WTC11 (cell line): ENCODE data around the gene SBF2. TPM values are rescaled to one million over a fixed set of nuclear protein-coding genes. Genes with fewer than 3 reads are reported as not detected.
"Not testable (repeated sequence)": the region's sequence is repeated elsewhere in the genome, so short reads cannot be mapped to it uniquely, and the experiment has no call there.

ENCODE experiments used
- ATAC-seq: fragments of 200-7000 bp; cut with Tn5 transposase; 2 replicates; pipeline ENCODE4 v1.10.0; 2021; ENCODE audit warnings: mild to moderate bottlenecking, moderate library complexity
- CTCF ChIA-PET: fragments of 300-600 bp; sonication (Branson Sonifier 250); formaldehyde crosslinking; loops from one replicate; lab custom pipeline; 2021; ENCODE audit warnings: antibody characterized with exemption; lab: Charles Lee
- POLR2A ChIA-PET: fragments of 350-600 bp; sonication (Branson Sonifier 250); formaldehyde crosslinking; loops from one replicate; lab custom pipeline; 2021; ENCODE audit warnings: antibody characterized with exemption; lab: Charles Lee
- DNase-seq: peaks from one replicate; pipeline ENCODE4 v3.0.0; 2021; ENCODE audit warnings: low spot score
- H3K27ac Mint-ChIP-seq: 2 replicates; pipeline ENCODE4 v1.8.0; 2021; ENCODE audit warnings: mixed read lengths
- H3K27me3 Mint-ChIP-seq: 2 replicates; pipeline ENCODE4 v1.8.0; 2021; ENCODE audit warnings: low read depth, mild to moderate bottlenecking, moderate library complexity, mixed read lengths
- H3K36me3 Mint-ChIP-seq: 2 replicates; pipeline ENCODE4 v1.8.0; 2021; ENCODE audit warnings: mixed read lengths
- H3K4me1 Mint-ChIP-seq: 2 replicates; pipeline ENCODE4 v1.8.0; 2022; ENCODE audit warnings: mixed read lengths
- H3K4me3 Mint-ChIP-seq: 2 replicates; pipeline ENCODE4 v1.8.0; 2021; ENCODE audit warnings: mild to moderate bottlenecking, moderate library complexity, mixed read lengths
- H3K9me3 Mint-ChIP-seq: 2 replicates; pipeline ENCODE4 v1.8.0; 2021; ENCODE audit warnings: mixed read lengths
- ARID4B ChIP-seq: sonication (generic); formaldehyde crosslinking; IDR thresholded peaks from 2 replicates; pipeline ENCODE4 v1.8.0; 2023; ENCODE audit warnings: missing genetic modification reagents, mild to moderate bottlenecking, borderline replicate concordance
- ATF2 ChIP-seq: sonication (generic); formaldehyde crosslinking; IDR thresholded peaks from 2 replicates; pipeline ENCODE4 v1.8.1; 2022; ENCODE audit warnings: low read depth, missing genetic modification reagents, borderline replicate concordance
- ATF6 ChIP-seq: sonication (generic); formaldehyde crosslinking; IDR thresholded peaks from 2 replicates; pipeline ENCODE4 v1.8.1; 2023; ENCODE audit warnings: mild to moderate bottlenecking, missing genetic modification reagents
- CDX4 ChIP-seq: fragments of 250-450 bp; sonication (Bioruptor Pico); IDR thresholded peaks from 2 replicates; pipeline ENCODE4 v1.9.0; 2021; ENCODE audit warnings: moderate library complexity, mild to moderate bottlenecking, inconsistent platforms, borderline replicate concordance
- CREM ChIP-seq: sonication (generic); formaldehyde crosslinking; IDR thresholded peaks from 2 replicates; pipeline ENCODE4 v1.8.1; 2022; ENCODE audit warnings: mild to moderate bottlenecking, missing genetic modification reagents, moderate library complexity
- ELF4 ChIP-seq: sonication (generic); formaldehyde crosslinking; IDR thresholded peaks from 2 replicates; pipeline ENCODE4 v1.8.1; 2022; ENCODE audit warnings: low read depth, mild to moderate bottlenecking, moderate library complexity, missing genetic modification reagents
- ETV6 ChIP-seq: sonication (generic); formaldehyde crosslinking; IDR thresholded peaks from 2 replicates; pipeline ENCODE4 v1.8.1; 2022; ENCODE audit warnings: mild to moderate bottlenecking, missing genetic modification reagents
- FOXJ3 ChIP-seq: sonication (generic); formaldehyde crosslinking; IDR thresholded peaks from 2 replicates; pipeline ENCODE4 v1.9.0; 2021; ENCODE audit warnings: missing genetic modification reagents, mild to moderate bottlenecking, borderline replicate concordance
- FOXK1 ChIP-seq: sonication (generic); formaldehyde crosslinking; IDR thresholded peaks from 2 replicates; pipeline ENCODE4 v1.8.0; 2022; ENCODE audit warnings: mild to moderate bottlenecking, moderate library complexity, missing genetic modification reagents
- IRF2 ChIP-seq: sonication (generic); formaldehyde crosslinking; IDR thresholded peaks from 2 replicates; pipeline ENCODE4 v1.8.0; 2022; ENCODE audit warnings: low read depth, missing genetic modification reagents, borderline replicate concordance
- MLX ChIP-seq: sonication (generic); formaldehyde crosslinking; IDR thresholded peaks from 2 replicates; pipeline ENCODE4 v1.8.1; 2023; ENCODE audit warnings: mild to moderate bottlenecking, missing genetic modification reagents, moderate library complexity
- NFE2L1 ChIP-seq: sonication (generic); formaldehyde crosslinking; IDR thresholded peaks from 2 replicates; pipeline ENCODE4 v1.8.1; 2023; ENCODE audit warnings: missing genetic modification reagents
- SP1 ChIP-seq: sonication (generic); formaldehyde crosslinking; conservative IDR thresholded peaks from 2 replicates; pipeline ENCODE4 v1.8.1; 2022; ENCODE audit warnings: missing genetic modification reagents
- TEAD4 ChIP-seq: sonication (generic); formaldehyde crosslinking; IDR thresholded peaks from 2 replicates; pipeline ENCODE4 v1.8.0; 2022; ENCODE audit warnings: mild to moderate bottlenecking, missing genetic modification reagents
- ZMAT4 ChIP-seq: fragments of 250-450 bp; sonication (Bioruptor Pico); IDR thresholded peaks from 2 replicates; pipeline ENCODE4 v1.9.0; 2021; ENCODE audit warnings: mild to moderate bottlenecking
- ZNF138 ChIP-seq: sonication (generic); formaldehyde crosslinking; conservative IDR thresholded peaks from 2 replicates; pipeline ENCODE4 v1.8.1; 2022; ENCODE audit warnings: mild to moderate bottlenecking, moderate library complexity, missing genetic modification reagents
- ZNF219 ChIP-seq: sonication (generic); formaldehyde crosslinking; IDR thresholded peaks from 2 replicates; pipeline ENCODE4 v1.8.0; 2023; ENCODE audit warnings: missing genetic modification reagents, mild to moderate bottlenecking, borderline replicate concordance
- ZNF671 ChIP-seq: fragments of 250-450 bp; sonication (Bioruptor Pico); IDR thresholded peaks from 2 replicates; pipeline ENCODE4 v1.8.0; 2021; ENCODE audit warnings: mild to moderate bottlenecking
- total RNA-seq: library from RNA; stranded (reverse); gene quantifications from 3 replicates; pipeline ENCODE4 v1.2.3, GENCODE V29; 2021

Gene SBF2
- total RNA-seq, 1 experiment from 2014 or later, result 47.6 TPM

- TF ChIP-seq ELF4 (CRISPR knock-in tag) (no peak), CREM (CRISPR knock-in tag) (no peak), IRF2 (CRISPR knock-in tag) (no peak), ZMAT4 (CRISPR knock-in tag) (no peak), SP1 (no peak), TEAD4 (CRISPR knock-in tag) (no peak)
- TF ChIP-seq, all 79 proteins: peak for 0
Measured at GRCh38 chr11:9901943-9902342, 392.1 kb downstream of the SBF2 start (continued).

- peaks cover 41% of the 10 kb centered on the region for H3K4me1 Mint-ChIP-seq
- CTCF ChIA-PET, DNase-seq, H3K27me3 Mint-ChIP-seq, ATAC-seq, H3K4me3 Mint-ChIP-seq, H3K36me3 Mint-ChIP-seq, POLR2A ChIA-PET, H3K9me3 Mint-ChIP-seq: not testable (repeated sequence)
- H3K27ac Mint-ChIP-seq, result peak overlapping the region; percentile 32
Measured at GRCh38 chr11:9900253-9900652, 393.8 kb downstream of the SBF2 start.

GRCh38 chr11:9899676-9900075 is 394.3 kb downstream of the SBF2 start:
- Mint-ChIP-seq H3K27me3 (no peaks in the 10 kb centered on the region), H3K9me3 (peaks cover 8% of the 10 kb centered on the region; the same call in 1 of the 2 replicates), H3K27ac (peak overlapping the region; percentile 15; the same call in 1 of the 2 replicates), H3K4me1 (peaks cover 36% of the 10 kb centered on the region), H3K4me3 (no peak overlapping the region), H3K36me3 (peaks cover 11% of the 10 kb centered on the region)
- DNase-seq, result no peak
- ATAC-seq, result no peak
- TF ChIP-seq TEAD4 (CRISPR knock-in tag) (no peak), FOXJ3 (CRISPR knock-in tag) (no peak), ATF6 (CRISPR knock-in tag) (no peak), CDX4 (CRISPR knock-in tag) (no peak), MLX (CRISPR knock-in tag) (no peak), ARID4B (CRISPR knock-in tag) (no peak), NFE2L1 (CRISPR knock-in tag) (no peak), ATF2 (no peak), ETV6 (CRISPR knock-in tag) (no peak), FOXK1 (CRISPR knock-in tag) (no peak), ZNF219 (CRISPR knock-in tag) (no peak), ZNF138 (CRISPR knock-in tag) (no peak), ZNF671 (CRISPR knock-in tag) (no peak)
- ChIA-PET CTCF (no interaction called here), POLR2A (interaction anchor here (0.6 kb wide), 1 partner anchor 13 kb away, joined by 3 read pairs; no protein-coding TSS in a partner anchor)
